HepG2 (cell line): ENCODE measurements around the gene PCGF6. TPM values are rescaled to one million over a fixed set of nuclear protein-coding genes. Genes with fewer than 3 reads are reported as not detected.

ENCODE experiments used
- BRD4 ChIP-seq: sonication (generic); formaldehyde crosslinking; IDR thresholded peaks from 2 replicates; pipeline ENCODE4 v1.4.0; 2020; ENCODE audit warnings: missing genetic modification reagents
- DBP ChIP-seq: sonication (generic); formaldehyde crosslinking; IDR thresholded peaks from 2 replicates; pipeline ENCODE4 v1.4.0; 2020; ENCODE audit warnings: missing genetic modification reagents; ENCODE audit errors: not compliant biosample characterization
- KLF12 ChIP-seq: sonication (generic); formaldehyde crosslinking; IDR thresholded peaks from 2 replicates; pipeline ENCODE4 v1.4.0; 2020; ENCODE audit warnings: missing genetic modification reagents, borderline replicate concordance
- NFRKB ChIP-seq: fragments of 450-650 bp; IDR thresholded peaks from 2 replicates; pipeline ENCODE4 v1.6.1; 2017
- POGK ChIP-seq: sonication (generic); formaldehyde crosslinking; conservative IDR thresholded peaks from 2 replicates; pipeline ENCODE4 v1.8.0; 2022; ENCODE audit warnings: mild to moderate bottlenecking, moderate library complexity, missing genetic modification reagents
- RARA ChIP-seq: IDR thresholded peaks from 2 replicates; pipeline ENCODE4 v1.6.1; 2016; ENCODE audit warnings: missing genetic modification reagents, missing compliant biosample characterization
- SP4 ChIP-seq: sonication (generic); formaldehyde crosslinking; IDR thresholded peaks from 2 replicates; pipeline ENCODE4 v1.8.1; 2023; ENCODE audit warnings: mild to moderate bottlenecking, missing genetic modification reagents
- SYNCRIP ChIP-seq: fragments of 200-400 bp; formaldehyde crosslinking; IDR thresholded peaks from 2 replicates; pipeline ENCODE4 v1.6.1; 2018; ENCODE audit warnings: mild to moderate bottlenecking, low read depth, low read length; ENCODE audit not compliant: insufficient read depth
- TP53 ChIP-seq: sonication (generic); formaldehyde crosslinking; conservative IDR thresholded peaks from 2 replicates; pipeline ENCODE4 v1.4.0; 2020; ENCODE audit warnings: missing genetic modification reagents
- ZC3H4 ChIP-seq: sonication (generic); formaldehyde crosslinking; IDR thresholded peaks from 2 replicates; pipeline ENCODE4 v1.4.0; 2020; ENCODE audit warnings: missing genetic modification reagents, borderline replicate concordance
- ZFP41 ChIP-seq: sonication (generic); formaldehyde crosslinking; IDR thresholded peaks from 2 replicates; pipeline ENCODE4 v1.4.0; 2020; ENCODE audit warnings: mild to moderate bottlenecking, missing genetic modification reagents, borderline replicate concordance
- ZHX1 ChIP-seq: sonication (generic); formaldehyde crosslinking; IDR thresholded peaks from 2 replicates; pipeline ENCODE4 v1.8.1; 2022; ENCODE audit warnings: low read depth, mild to moderate bottlenecking, missing genetic modification reagents
- ZNF205 ChIP-seq: IDR thresholded peaks from 2 replicates; pipeline ENCODE4 v1.6.1; 2018; ENCODE audit warnings: missing biosample characterization, missing genetic modification reagents
- ZNF30 ChIP-seq: sonication (generic); formaldehyde crosslinking; IDR thresholded peaks from 2 replicates; pipeline ENCODE4 v1.5.0; 2020; ENCODE audit warnings: mild to moderate bottlenecking, missing genetic modification reagents
- ZNF430 ChIP-seq: sonication (generic); formaldehyde crosslinking; IDR thresholded peaks from 2 replicates; pipeline ENCODE4 v1.9.0; 2021; ENCODE audit warnings: mild to moderate bottlenecking, missing genetic modification reagents
- ZNF432 ChIP-seq: sonication (generic); formaldehyde crosslinking; IDR thresholded peaks from 2 replicates; pipeline ENCODE4 v1.5.0; 2020; ENCODE audit warnings: missing genetic modification reagents, mild to moderate bottlenecking, borderline replicate concordance
- ZNF597 ChIP-seq: sonication (generic); formaldehyde crosslinking; IDR thresholded peaks from 2 replicates; pipeline ENCODE4 v1.5.0; 2020; ENCODE audit warnings: missing genetic modification reagents
- ZNF713 ChIP-seq: sonication (generic); formaldehyde crosslinking; IDR thresholded peaks from 2 replicates; pipeline ENCODE4 v1.4.0; 2020; ENCODE audit warnings: mild to moderate bottlenecking, missing genetic modification reagents
- ZNF749 ChIP-seq: sonication (generic); formaldehyde crosslinking; IDR thresholded peaks from 2 replicates; pipeline ENCODE4 v1.8.0; 2022; ENCODE audit warnings: mild to moderate bottlenecking, missing genetic modification reagents, moderate library complexity, borderline replicate concordance
- ZNF816 ChIP-seq: sonication (generic); formaldehyde crosslinking; IDR thresholded peaks from 2 replicates; pipeline ENCODE4 v1.8.0; 2022; ENCODE audit warnings: missing genetic modification reagents, mild to moderate bottlenecking, borderline replicate concordance
- ZNF850 ChIP-seq: sonication (generic); formaldehyde crosslinking; conservative IDR thresholded peaks from 2 replicates; pipeline ENCODE4 v1.9.0; 2021; ENCODE audit warnings: mild to moderate bottlenecking, missing genetic modification reagents
- ZSCAN5A ChIP-seq: sonication (generic); formaldehyde crosslinking; IDR thresholded peaks from 2 replicates; pipeline ENCODE4 v1.8.0; 2022; ENCODE audit warnings: mild to moderate bottlenecking, missing genetic modification reagents, borderline replicate concordance
- polyA plus RNA-seq, 8 experiments: library from polyadenylated mRNA; depleted of rRNA in 3 of 8; stranded (reverse) in 7 of 8; unstranded in 1 of 8; fragments of >200 nt; fragmentation: Illumina TruSeq in 4 of 8; extraction: Trizol in 4 of 8; gene quantifications; 2 replicates each; pipeline versions ENCODE4 v1.2.1 to v1.2.3, GENCODE V29; 2011 to 2016; ENCODE audit warnings: low read depth in 4 of 8, missing spikeins in 1 of 8, mixed read lengths in 1 of 8; ENCODE audit not compliant: insufficient read depth in 1 of 8
- total RNA-seq, 5 experiments: library from RNA; depleted of rRNA; stranded (reverse); fragments of >200 nt; fragmentation: Illumina TruSeq; extraction: Trizol; gene quantifications; 2 replicates each; pipeline ENCODE4 v1.2.3, GENCODE V29; 2016; ENCODE audit warnings: low read depth in 1 of 5

Gene PCGF6
- total and polyA plus RNA-seq, 2 of the 13 experiments (the other 11 are each of a cell fraction or from before 2014, with no cell fraction given): 5.2 to 19.4 TPM

- TF ChIP-seq ZFP41 (no peak; the same call in 1 of the 2 replicates), BRD4 (peak; percentile 77; the same call in 1 of the 2 replicates), TP53 (CRISPR knock-in tag) (no peak), POGK (CRISPR knock-in tag) (peak; percentile 64; the same call in 1 of the 2 replicates), DBP (CRISPR knock-in tag) (no peak), ZNF30 (no peak), ZNF430 (peak; percentile 71), ZNF850 (no peak), ZHX1 (CRISPR knock-in tag) (no peak), ZNF713 (no peak), KLF12 (no peak), ZSCAN5A (CRISPR knock-in tag) (no peak), ZC3H4 (CRISPR knock-in tag) (no peak), RARA (CRISPR knock-in tag) (0 out of 2 replicates have a peak, but pooled peaks have one; percentile 26), SYNCRIP (no peak), SP4 (CRISPR knock-in tag) (peak; percentile 88), ZNF205 (CRISPR knock-in tag) (0 out of 2 replicates have a peak, but pooled peaks have one; percentile 30), ZNF816 (CRISPR knock-in tag) (no peak), ZNF432 (no peak), ZNF597 (CRISPR knock-in tag) (no peak), ZNF749 (CRISPR knock-in tag) (no peak), NFRKB (no peak)
Measured at GRCh38 chr10:103396067-103396788, 45.3 kb upstream of the PCGF6 start, which contains the start of the genes ATP5MK and PDCD11 (continued).
